ENCODE results near the gene HOXA3.

Gene HOXA3

DNA sequence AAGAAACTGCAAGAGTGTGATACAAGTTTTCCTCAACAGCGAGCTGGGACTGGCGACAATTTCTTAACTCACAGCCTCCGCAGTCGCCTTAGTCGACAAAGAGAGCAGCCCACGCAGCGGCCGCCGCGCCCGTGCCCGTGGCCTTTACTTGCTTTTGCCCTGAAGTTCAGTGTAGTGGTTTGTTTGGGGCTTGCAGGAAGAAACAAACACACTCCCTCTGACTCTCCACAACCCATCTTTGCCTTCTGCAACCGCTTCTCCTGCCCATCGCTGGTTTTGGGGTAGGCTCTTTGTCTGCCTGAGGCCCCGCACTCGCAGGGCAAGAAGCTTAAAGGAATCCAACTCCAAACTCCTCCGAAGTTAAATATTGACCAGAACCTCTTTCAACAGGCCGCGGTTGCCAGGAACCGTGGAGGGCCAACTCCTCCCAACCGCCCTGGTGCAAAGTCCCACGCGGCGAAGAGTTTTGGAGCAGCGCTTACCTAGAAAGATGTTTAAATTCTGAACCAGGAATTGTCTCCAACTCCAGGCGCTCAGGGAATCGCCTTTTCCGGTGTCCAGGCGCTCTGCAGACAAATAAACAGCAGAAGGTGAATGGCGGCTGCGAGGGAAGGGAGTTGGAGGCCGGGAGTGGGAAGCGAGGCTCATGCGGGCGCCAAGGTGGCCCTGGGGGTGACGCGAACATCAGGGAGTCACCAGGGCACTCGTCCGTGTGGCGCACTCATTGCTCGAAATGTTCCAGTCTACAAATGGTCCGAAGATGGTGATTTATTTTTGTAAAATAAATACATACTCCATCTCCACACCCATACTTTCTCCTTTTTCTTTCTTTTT, 30.1 kb downstream of the HOXA3 start:
- in situ Hi-C loops (cut with HindIII; ENCODE audit: low sequenced_read_pairs), result no loop called here

DNA sequence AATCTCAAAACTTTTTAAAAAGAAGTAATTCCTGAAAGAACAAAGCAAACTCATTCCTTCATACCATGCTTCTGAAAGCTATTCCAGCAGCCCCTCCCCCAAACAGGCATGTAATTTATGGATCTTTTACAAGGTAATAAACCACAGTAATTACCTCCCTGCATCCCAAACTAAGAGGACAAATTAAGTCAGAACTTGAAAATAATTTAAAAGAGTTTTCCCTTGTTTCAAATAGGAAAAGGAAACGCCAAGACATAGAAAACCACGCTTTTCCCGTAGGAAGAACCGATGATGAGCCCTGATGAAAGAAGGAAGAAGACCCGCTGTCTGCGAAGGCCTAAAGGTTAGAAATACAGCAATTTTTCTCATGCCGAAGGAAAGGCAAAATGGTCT, 30.7 kb downstream of the HOXA3 start:
- in situ Hi-C loops (cut with HindIII; ENCODE audit: low sequenced_read_pairs), result no loop called here

DNA sequence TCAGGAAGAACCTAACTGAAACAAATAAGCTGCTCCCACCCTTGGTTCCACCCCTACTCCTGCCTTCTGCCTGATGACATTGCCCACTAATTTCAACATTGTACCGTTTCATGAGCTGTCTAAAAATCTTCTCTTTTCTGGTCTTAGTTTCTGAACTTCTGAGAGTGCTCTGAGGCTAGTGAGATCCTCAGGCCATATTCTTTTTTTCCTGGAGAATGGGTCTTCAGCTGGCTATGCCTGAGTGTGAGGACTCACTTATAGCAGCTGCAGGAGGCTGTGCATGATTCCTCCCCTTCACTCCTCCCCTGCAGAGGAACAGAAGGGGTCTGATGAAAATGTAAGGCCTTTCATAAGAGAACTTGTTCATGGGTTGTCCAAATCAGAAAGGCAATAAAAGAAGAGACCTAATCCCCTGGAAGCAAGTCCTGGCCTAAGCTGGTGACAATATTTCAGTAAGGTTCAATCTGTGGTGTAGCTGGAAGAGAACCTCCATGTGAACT, 32.9 kb downstream of the HOXA3 start:
- in situ Hi-C loops (cut with HindIII; ENCODE audit: low sequenced_read_pairs), result no loop called here

DNA sequence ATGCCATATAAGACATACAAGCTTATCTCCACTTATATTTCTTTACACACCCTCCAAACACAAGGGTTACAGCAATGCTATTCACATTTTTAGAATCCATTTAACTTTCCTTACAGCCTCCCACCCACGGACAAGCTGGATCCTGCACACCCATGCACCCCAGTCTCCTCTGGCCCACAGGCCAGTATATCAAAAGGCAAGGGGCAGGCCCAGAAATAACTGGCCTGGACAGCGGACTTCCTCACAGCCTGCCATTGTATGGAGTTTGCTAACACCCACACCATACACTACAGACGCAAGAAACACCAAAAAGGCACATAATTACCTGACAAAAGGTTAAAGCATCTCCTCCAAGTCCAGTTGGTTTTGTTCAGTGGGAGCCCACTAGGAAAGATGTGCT, 33.8 kb downstream of the HOXA3 start:
- in situ Hi-C loops (cut with HindIII; ENCODE audit: low sequenced_read_pairs), result no loop called here

DNA sequence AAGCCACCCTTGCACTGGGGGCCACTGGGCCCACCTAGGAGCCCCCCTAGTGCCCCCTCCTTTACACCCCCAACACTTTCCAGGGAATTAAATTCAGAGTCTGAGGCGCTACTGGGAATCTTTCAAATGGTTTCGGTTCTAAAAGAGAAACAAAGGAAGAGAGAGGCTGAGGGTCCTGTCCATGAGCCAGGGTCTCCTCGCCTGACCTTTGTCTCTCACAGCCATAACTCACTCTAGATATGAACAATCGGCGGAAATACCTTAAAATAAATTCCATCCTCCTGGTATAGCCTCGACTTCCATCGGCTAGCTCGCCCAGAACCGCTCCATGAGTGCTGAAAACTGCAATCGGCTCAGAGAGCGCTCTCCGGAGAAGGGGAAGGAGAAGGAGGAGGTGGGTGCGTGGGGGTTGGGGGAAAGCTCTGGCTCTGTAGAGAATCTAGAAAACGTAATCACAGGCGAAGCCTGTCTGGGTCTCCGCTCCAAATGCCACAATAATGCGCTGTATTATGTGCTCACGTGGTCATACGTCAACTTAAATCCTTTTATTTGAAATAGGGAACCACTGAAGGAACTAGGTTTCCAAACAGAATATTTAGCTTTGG, 34.4 kb downstream of the HOXA3 start:
- in situ Hi-C loops (cut with HindIII; ENCODE audit: low sequenced_read_pairs), result no loop called here

DNA sequence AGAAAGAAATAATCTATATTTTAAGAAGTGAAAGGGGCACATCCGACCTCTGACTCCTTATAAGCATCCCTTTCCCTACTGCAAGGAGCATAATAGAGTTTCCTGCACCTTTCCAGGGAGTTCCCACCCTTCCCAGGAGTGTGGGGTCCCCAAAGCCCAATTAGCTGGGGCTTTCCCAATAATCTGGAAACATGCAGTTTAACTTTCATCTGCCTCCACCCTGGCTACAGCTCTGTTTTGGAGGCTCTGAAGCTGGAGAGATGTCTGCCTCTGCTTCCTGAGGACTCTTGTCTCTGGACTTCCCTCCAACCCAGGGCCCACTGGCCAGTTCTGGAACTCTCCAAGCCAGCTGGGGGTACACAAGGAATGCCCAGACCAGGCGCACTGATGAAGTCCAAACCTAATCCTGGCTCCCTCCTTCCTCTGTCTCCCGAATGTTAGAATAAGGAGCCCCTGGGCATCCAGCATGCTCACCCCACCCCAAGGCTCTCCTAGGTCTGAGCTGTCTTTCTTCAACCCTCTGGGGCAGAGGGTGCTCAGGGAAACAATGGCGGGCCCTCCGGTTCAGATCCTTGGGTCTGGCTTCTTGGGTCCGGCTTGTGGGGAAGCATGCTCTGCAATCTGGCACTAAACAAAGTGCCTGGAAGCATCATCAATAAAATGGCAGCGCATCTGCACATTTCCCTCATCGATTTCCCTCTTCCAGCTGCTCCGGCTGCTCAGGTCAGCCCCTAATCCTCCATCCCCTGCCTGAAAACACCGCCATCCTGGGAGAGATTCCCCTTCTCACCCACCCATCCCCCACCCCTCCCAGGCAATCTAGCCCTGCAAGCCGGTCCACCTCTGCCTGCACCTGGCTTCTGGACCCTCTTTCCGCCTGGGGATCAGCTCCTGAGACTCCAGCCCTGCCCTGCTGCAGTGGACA, 35.2 kb downstream of the HOXA3 start:
- in situ Hi-C loops (cut with HindIII; ENCODE audit: low sequenced_read_pairs), result no loop called here

DNA sequence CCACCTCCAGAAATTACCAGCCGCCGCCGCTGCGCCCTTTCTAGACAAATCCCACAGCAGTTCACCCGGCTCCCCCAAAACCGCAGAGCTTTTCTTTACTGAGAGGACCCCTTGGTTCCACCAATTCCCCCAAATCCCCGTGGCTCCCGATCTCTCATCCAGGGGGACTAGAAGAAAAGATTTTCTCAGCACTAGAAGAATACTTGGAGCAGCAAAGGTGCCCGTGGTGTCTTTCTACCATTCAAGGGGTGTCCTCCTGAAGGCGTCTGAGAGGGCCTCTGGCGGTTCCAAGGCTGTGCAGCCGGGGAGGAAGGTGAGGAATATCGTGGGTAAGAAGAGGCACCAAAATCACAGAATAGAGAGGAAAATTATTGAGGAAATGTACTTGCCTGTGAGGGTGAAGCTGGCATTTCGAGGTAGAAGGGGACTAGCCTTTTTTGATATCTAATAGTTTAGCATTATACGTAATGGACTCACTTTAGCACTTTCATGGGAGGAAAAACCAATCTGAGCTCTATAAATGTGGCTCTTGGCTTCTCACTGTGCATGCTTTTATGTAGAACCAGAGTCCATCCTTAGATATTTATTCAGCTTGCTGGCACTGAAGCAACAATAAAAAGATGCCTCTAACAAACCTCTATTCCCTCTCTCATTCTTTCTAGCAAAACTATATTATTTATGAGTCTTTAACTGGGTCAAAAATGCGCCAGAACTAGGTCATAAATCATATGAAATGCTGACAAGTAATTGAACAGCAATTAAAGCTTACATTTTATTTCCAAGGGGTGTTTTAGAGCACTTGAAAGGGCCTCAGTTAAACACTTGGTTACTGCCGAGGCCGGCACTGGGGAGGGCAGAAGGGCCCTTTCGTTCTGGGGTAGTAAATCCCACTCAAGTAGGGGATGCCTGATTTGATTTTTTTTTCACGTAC, 36.1 kb downstream of the HOXA3 start:
- in situ Hi-C loops (cut with HindIII; ENCODE audit: low sequenced_read_pairs), result no loop called here

DNA sequence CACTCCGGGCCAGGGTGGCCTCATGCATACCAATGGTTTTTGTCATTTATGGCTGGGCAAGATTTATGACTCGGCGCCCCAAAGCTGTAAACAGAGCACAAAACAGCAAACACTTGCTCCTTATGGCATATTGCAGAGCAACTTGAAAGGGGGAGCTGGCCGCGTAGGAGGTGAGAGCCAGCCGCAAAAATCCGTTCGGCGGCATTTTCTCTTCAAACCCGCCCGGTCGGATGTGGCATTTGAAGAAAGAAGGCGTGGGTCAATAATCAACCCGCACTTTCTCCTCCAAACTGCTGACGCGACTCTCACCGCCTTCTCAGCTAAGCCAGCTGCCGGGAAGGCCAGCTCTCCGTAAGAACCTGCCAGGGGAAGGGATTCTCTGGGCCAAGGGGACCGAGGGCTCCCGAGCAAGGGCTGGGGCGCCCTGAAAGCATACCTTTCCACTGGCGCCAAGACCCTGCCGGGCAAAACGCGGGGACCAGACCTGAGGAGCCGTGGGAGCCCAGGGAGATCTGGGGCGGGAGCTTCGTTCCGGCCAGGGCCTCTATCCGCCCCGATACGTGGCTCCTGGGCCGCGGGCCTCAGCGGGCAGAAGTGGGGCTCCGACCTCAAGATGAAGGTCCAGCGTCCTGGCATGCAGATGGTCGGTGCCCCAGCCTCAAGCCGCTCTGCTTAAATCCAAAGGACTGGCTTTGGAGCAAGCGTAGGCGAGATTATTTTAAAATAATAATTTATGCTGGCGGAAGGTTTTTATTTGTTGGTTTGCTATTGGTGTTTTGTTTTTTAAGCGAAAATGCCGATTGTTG, 37.0 kb downstream of the HOXA3 start:
- in situ Hi-C loops (cut with HindIII; ENCODE audit: low sequenced_read_pairs), result no loop called here

DNA sequence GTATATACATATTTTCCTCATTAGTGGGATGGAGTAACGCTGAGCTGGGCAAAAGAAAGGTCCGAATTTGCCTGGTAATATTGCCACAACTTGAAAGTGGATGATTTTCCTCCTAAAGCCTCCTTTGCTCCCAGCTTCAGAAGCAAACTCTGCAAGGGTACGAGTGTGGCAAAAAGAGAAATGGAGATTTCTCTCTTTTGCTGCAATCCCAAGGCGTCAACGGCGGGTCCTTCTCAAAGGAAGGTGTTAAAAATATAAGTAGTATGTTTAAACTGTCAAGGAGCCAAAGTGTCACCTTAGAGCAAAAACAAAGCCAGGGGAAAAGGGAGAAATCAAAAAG, 37.5 kb downstream of the HOXA3 start:
- in situ Hi-C loops (cut with HindIII; ENCODE audit: low sequenced_read_pairs), result no loop called here

DNA sequence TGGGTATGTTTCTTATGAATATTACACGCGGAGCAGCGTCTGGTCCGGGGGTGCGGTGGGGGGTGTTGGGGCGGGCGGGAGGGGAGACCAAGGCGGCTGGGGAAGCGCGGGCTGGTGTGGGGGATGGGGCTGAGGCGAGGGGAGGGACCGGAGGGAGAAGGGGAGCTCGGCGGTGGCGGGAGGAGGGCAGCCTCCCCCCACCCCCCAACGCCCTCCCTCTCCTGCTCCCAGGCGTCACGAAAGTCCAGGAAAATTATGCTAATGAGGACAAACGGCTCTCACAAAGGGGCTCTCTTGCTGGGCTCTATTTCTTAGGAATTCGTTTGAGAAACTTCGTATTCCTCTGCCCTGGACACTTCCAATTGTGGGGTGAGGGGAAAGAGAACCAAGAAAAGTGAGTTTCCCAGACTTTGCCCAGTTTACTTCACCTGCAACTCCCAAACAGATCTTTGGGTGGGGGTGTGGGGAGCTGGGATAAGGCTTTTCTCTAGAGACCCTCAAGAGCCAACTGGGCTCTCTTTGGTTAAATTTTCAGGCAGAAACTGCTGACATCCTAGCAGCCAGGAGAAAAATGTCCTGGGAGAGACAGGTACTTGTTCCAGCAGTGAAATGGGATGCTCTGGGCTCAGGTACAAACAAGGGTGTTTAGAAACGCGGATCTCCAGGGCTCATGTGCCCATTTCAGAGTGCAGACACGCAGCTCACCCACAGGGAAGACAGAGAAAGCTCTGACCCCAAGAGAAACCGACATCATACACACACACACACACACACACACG, 38.2 kb downstream of the HOXA3 start:
- in situ Hi-C loops (cut with HindIII; ENCODE audit: low sequenced_read_pairs), result no loop called here

DNA sequence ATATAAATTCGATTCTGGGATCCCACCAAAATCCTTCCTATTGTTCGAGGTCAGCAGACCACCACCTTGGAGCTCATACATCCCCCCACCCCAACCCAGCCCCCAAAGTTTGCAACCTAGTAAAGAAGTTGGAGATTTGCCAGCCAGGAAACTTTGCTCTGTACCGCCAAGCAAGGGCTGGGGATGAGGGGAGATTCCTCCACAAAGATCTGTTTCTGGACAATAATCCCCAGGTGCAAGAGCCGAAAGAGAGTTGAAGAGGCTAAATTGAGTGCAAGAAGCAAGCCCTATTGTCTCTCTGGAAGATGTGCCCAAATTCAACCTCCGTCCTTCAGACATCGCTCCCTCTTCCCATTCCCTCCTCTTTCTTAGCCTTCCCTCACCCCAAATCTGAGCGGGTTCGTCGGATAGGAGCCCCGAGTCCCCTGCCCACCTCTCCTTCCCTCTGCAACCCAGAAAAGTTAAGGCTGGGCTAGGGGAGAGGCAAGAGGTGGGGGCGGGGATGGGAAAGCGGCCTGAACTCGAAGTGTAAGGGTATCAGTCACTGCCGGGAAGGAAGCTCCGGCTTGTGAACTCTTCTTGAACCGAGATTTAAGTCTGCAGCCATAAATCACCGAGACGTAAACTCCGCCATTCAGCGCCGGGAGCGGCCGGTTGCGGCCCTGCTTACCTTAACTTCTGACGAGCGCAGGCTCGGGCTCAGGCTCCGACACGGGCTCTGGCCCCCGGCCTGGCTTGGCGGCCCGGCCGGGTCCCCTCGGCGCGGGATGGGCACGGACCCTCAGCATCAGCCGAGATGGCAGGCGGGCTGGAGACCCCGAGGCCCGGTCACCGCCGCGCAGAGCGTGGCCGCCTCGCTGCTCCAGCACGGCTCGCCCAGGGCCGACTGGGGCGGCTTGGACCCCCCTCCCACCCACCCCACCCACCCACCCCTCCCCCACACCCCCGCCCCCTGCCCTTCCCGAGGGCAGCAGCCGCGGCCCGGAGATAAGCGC, 39.1 kb downstream of the HOXA3 start:
- in situ Hi-C loops (cut with HindIII; ENCODE audit: low sequenced_read_pairs), result no loop called here

DNA sequence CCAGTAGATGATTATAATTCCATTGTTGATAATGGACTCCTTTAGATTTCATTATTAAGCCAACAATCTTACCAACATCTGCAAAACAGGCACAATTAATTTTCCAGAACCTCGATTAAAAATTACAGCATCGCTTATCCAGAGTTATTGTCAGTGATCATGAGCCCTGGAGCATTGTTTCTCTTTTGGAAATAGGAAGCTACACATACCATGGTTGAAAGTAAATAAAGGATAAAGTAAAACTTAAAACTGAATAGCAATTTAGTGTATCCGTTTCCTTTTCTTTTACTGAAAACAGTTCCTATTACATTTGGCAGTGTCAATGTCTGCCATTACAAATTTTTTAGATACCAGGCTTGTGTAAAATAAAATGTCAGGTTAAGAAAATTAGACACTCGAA, 40.0 kb downstream of the HOXA3 start:
- in situ Hi-C loops (cut with HindIII; ENCODE audit: low sequenced_read_pairs), result no loop called here

DNA sequence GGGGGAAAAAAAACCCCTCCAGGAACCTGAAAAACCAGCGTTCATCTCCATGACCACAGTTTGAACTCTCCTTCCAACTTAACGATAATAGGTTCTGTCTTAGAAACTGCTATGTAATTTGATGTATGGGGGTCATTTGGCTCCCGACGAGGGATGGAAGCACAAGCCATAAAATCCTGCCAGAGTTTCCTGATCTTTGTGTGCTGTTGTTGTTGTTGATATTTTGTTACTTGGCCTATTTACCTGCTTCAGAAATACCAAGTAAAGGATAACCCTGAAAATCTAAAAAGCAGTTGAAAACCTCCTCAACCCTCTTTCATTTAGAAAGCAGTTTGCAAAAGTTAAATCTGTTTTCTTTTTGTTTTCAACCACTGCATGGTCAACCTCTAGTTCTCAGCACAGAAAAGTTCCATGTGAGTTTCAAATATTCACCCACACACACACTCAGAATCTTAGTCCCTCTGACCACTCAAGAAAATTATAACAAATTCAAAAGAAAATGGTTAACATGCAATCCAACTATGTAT, 40.6 kb downstream of the HOXA3 start:
- in situ Hi-C loops (cut with HindIII; ENCODE audit: low sequenced_read_pairs), result no loop called here

DNA sequence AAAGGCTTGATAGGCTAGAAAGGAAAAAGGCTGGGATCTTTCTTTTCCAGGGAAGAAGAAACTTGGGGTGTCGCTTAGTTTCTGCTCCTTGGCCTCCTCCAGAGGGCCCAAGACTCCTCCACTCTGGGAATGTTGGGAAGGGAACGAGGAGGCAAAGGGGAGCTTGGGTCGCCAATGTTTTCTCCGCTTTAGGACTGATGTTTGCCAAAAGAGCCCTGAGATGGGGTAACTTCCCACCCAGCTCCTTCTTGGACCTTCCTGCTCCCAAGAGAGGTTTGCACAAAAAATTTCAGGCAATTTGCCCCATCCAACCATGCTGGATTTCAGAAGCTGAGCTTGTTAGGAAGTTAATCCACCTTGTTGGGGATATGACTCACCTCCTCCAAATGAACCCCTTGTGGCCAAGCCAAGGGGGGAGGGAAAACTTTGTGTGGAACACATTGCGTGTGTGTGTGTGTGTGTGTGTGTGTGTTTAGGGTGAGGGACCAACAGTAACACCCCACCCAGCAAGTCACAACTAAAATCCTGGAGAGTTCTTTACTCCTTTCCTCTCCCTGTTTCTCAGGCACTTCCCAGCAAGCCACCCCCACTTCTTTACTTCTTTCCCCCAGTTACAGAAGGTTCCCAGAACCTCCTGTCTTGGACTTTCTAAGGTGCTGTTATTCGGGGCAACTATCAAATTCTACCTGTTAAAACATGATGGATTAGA, 41.2 kb downstream of the HOXA3 start:
- in situ Hi-C loops (cut with HindIII; ENCODE audit: low sequenced_read_pairs), result no loop called here

DNA sequence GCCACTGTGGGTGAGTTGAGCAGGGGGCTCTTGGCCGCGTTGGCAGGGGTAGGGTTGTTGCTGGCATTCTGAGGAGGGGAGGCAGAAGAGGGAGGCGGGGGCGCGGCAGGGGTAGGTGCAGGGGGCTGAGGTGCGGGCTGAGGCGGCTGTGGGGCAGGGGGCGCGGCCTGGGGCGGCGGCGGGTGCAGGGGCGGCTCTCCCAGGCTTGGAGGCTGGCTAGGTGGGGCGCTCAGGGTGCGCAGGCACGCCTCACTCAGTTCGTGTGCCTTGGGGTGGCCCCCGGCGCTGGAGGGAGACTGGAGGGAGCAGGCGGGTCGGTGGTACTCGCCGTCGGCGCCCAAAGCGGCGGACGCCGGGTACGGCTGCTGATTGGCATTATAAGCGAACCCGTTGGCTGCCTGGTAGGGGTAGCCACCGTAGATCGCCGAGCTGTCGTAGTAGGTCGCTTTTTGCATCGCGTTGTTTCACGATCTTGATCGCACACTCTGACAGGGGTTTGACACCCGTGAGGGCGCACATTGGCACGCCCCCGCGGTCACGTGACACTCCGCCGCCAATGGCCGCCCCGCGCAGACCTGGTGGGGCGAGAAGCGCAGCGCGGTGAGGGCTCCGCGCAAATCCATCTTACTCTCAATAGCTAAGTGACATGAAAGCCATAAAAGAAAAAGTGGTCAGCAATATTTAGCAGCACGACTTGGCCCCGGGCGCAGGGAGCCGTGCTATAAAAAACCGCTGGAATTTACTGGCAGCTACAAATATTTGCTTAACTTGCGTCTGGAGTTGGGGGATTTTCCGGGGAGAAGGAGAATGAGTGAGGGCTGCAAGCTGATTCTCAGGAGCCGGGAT, 42.0 kb downstream of the HOXA3 start:
- in situ Hi-C loops (cut with HindIII; ENCODE audit: low sequenced_read_pairs), result no loop called here

Measured in endothelial cell of hepatic sinusoid (primary cell).